K562 (cell line): ENCODE data around the gene SGMS1. TPM values are rescaled to one million over a fixed set of nuclear protein-coding genes. Genes with fewer than 3 reads are reported as not detected.

ENCODE experiments used
- BCL6 ChIP-seq: fragments of 250-450 bp; sonication (Bioruptor Pico); IDR thresholded peaks from 2 replicates; pipeline ENCODE4 v1.4.0; 2020
- BRCA1 ChIP-seq, 2 experiments: fragments of 450-650 bp in 1 of 2; sonication (generic) in 1 of 2; formaldehyde crosslinking in 1 of 2; IDR thresholded peaks; 2 replicates each; pipeline versions ENCODE4 v1.5.0 to v1.6.1; 2017 to 2020; ENCODE audit warnings: mild to moderate bottlenecking in 1 of 2, missing genetic modification reagents in 1 of 2
- BRD4 ChIP-seq: fragments of 200-600 bp; sonication (generic); IDR thresholded peaks from 2 replicates; pipeline ENCODE4 v1.6.1; 2017; ENCODE audit warnings: inconsistent platforms
- GATAD2A ChIP-seq: fragments of 450-650 bp; IDR thresholded peaks from 2 replicates; pipeline ENCODE4 v1.6.1; 2017
- GATAD2B ChIP-seq: fragments of 450-650 bp; IDR thresholded peaks from 2 replicates; pipeline ENCODE4 v1.6.1; 2017; ENCODE audit warnings: mild to moderate bottlenecking, borderline replicate concordance
- HDAC6 ChIP-seq: IDR thresholded peaks from 2 replicates; pipeline ENCODE4 v1.6.1; 2012; ENCODE audit warnings: low read depth, mild to moderate bottlenecking, control low read depth, inconsistent platforms, low read length, moderate library complexity
- HNRNPK ChIP-seq: fragments of 200-400 bp; formaldehyde crosslinking; IDR thresholded peaks from one replicate; pipeline ENCODE4 v1.6.1; 2018; ENCODE audit warnings: mild to moderate bottlenecking, low read depth, low read length; ENCODE audit not compliant: poor library complexity, severe bottlenecking
- KDM4B ChIP-seq, 2 experiments: fragments of 450-650 bp in 1 of 2; sonication (generic) in 1 of 2; IDR thresholded peaks; 2 replicates each; pipeline ENCODE4 v1.6.1; 2016 to 2017; ENCODE audit warnings: borderline replicate concordance in 2 of 2, antibody characterized with exemption in 1 of 2, low read depth in 1 of 2, mild to moderate bottlenecking in 1 of 2
- KLF10 ChIP-seq: fragments of 250-450 bp; sonication (Bioruptor Pico); IDR thresholded peaks from 2 replicates; pipeline ENCODE4 v1.6.1; 2021; ENCODE audit warnings: matching md5 sums
- NRF1 ChIP-seq, 2 experiments: fragments of 450-650 bp; IDR thresholded peaks in 1 of 2; conservative IDR thresholded peaks in 1 of 2; 2 replicates each; pipeline ENCODE4 v1.6.1; 2014; ENCODE audit warnings: mild to moderate bottlenecking in 2 of 2
- PATZ1 ChIP-seq: fragments of 250-450 bp; sonication (Bioruptor Pico); IDR thresholded peaks from 2 replicates; pipeline ENCODE4 v1.5.0; 2020; ENCODE audit warnings: mild to moderate bottlenecking, borderline replicate concordance
- POLR2H ChIP-seq: IDR thresholded peaks from 2 replicates; pipeline ENCODE4 v1.6.1; 2016; ENCODE audit warnings: missing genetic modification characterization, low read depth, mild to moderate bottlenecking, control low read depth, missing compliant biosample characterization, moderate library complexity
- RNF219 ChIP-seq: fragments of 250-450 bp; sonication (Bioruptor Pico); IDR thresholded peaks from 2 replicates; pipeline ENCODE4 v1.5.0; 2022; ENCODE audit warnings: mild to moderate bottlenecking
- SMAD4 ChIP-seq: fragments of 250-450 bp; sonication (Bioruptor Pico); conservative IDR thresholded peaks from 2 replicates; pipeline ENCODE4 v1.8.0; 2021; ENCODE audit warnings: inconsistent platforms, mild to moderate bottlenecking, moderate library complexity
- TAF1 ChIP-seq: IDR thresholded peaks from 2 replicates; pipeline ENCODE4 v1.6.1; 2011; ENCODE audit warnings: mild to moderate bottlenecking, low read length, moderate library complexity; ENCODE audit not compliant: insufficient read depth, control insufficient read depth, severe bottlenecking; ENCODE audit errors: extremely low read depth
- TBP ChIP-seq: optimal IDR thresholded peaks from 2 replicates; pipeline ENCODE3; 2011; ENCODE audit warnings: low read depth, low read length, improper control_type of control experiment
- TCF7 ChIP-seq: sonication (generic); IDR thresholded peaks from 2 replicates; pipeline ENCODE4 v1.6.1; 2016; ENCODE audit warnings: antibody characterized with exemption, borderline replicate concordance
- VEZF1 ChIP-seq: fragments of 200-800 bp; sonication (Bioruptor generic); IDR thresholded peaks from 2 replicates; pipeline ENCODE4 v1.6.1; 2017; ENCODE audit warnings: missing genetic modification characterization, missing compliant biosample characterization
- ZNF197 ChIP-seq: fragments of 200-800 bp; sonication (Bioruptor generic); IDR thresholded peaks from 2 replicates; pipeline ENCODE4 v1.6.1; 2016; ENCODE audit warnings: low read depth, missing genetic modification characterization, missing compliant biosample characterization
- ZNF384 ChIP-seq: IDR thresholded peaks from 2 replicates; pipeline ENCODE4 v1.6.1; 2012; ENCODE audit warnings: low read depth, low read length, improper control_type of control experiment
- ZNF444 ChIP-seq: fragments of 250-450 bp; sonication (Bioruptor Pico); IDR thresholded peaks from 2 replicates; pipeline ENCODE4 v1.4.0; 2020; ENCODE audit warnings: mild to moderate bottlenecking, moderate library complexity
- ZNF764 ChIP-seq: fragments of 250-450 bp; sonication (Bioruptor Pico); IDR thresholded peaks from 2 replicates; pipeline ENCODE4 v1.4.0; 2020; ENCODE audit warnings: low read depth, mild to moderate bottlenecking, moderate library complexity
- polyA plus RNA-seq, 8 experiments: library from polyadenylated mRNA; depleted of rRNA in 4 of 8; stranded (reverse) in 5 of 8; unstranded in 3 of 8; fragments of >200 nt; fragmentation: Nextera tagmentation in 2 of 8; fragmentation: Illumina TruSeq in 1 of 8; extraction: Ambion mirVana in 2 of 8; extraction: Trizol in 1 of 8; gene quantifications; 2 replicates each; pipeline versions ENCODE4 v1.2.1 to v1.2.3, GENCODE V29; 2011 to 2014; ENCODE audit warnings: inconsistent platforms in 1 of 8, missing spikeins in 1 of 8
- total RNA-seq, 7 experiments: library from RNA; depleted of rRNA in 6 of 7; stranded (reverse); fragments of >200 nt in 6 of 7; fragmentation: Illumina TruSeq in 2 of 7; extraction: Trizol in 2 of 7; gene quantifications; 2 replicates each; pipeline versions ENCODE4 v1.2.1 to v1.2.3, GENCODE V29; 2011 to 2021; ENCODE audit warnings: low replicate concordance in 1 of 7

Gene SGMS1
- total and polyA plus RNA-seq, 9 of the 15 experiments (the other 6 are each of a cell fraction or from before 2014, with no cell fraction given): 22.6 to 232 (median 82.2) TPM

- TF ChIP-seq ZNF444 (CRISPR knock-in tag) (peak; percentile 42; the same call in 1 of the 2 replicates), BRCA1 (IDR thresholded peaks at IDR 0.05) (no peak), BRCA1 (CRISPR knock-in tag; IDR thresholded peaks at IDR 0.05) (no peak), NRF1 (conservative IDR thresholded peaks at IDR 0.05 in 1 of 2, IDR thresholded peaks at IDR 0.05 in 1 of 2) (peak; percentile 81 to 85), VEZF1 (peak; percentile 98), SMAD4 (CRISPR knock-in tag) (no peak), KDM4B (IDR thresholded peaks at IDR 0.05; ENCODE audit: borderline replicate concordance in 2 of 2, low read depth in 1 of 2) (peak in 1 of 2 experiments; percentile 69; a peak in 1 of 4 replicates), RNF219 (CRISPR knock-in tag) (no peak), BCL6 (0 out of 2 replicates have a peak, but pooled peaks have one; percentile 28), BRD4 (peak; percentile 55; the same call in 1 of the 2 replicates), GATAD2A (peak; percentile 10; the same call in 1 of the 2 replicates), TBP (no peak), TAF1 (peak; percentile 70), ZNF197 (CRISPR knock-in tag) (no peak), GATAD2B (no peak), HDAC6 (no peak), HNRNPK (no peak), TCF7 (no peak), PATZ1 (CRISPR knock-in tag) (no peak), KLF10 (CRISPR knock-in tag) (no peak), ZNF764 (CRISPR knock-in tag) (0 out of 2 replicates have a peak, but pooled peaks have one; percentile 49), POLR2H (tag) (no peak), ZNF384 (no peak)
These were observed at the start of gene SGMS1 (continued) for GRCh38 chr10:50623663-50624412.
